RWPE1 (cell line): ENCODE measurements around the gene KCNG2.

ENCODE experiments used
- CTCF ChIA-PET: fragments of 350-600 bp; sonication (Branson Sonifier 250); formaldehyde crosslinking; extraction: SDS; loops from one replicate; lab custom pipeline; 2021; lab: Yijun Ruan, JAX
- POLR2A ChIA-PET: fragments of 400-600 bp; formaldehyde crosslinking; extraction: SDS; loops from one replicate; lab custom pipeline; 2020; ENCODE audit warnings: antibody characterized with exemption; ENCODE audit not compliant: low non-redundant PET; lab: Yijun Ruan, JAX
- DNase-seq: peaks from one replicate; pipeline ENCODE4 v3.0.0; 2012; ENCODE audit warnings: low spot score
- H3K27ac ChIP-seq: fragments of 450-650 bp; 2 replicates; pipeline ENCODE4 v1.5.1; 2017
- CTCF ChIP-seq: fragments of 450-650 bp; conservative IDR thresholded peaks from 2 replicates; pipeline ENCODE4 v1.5.1; 2017; ENCODE audit warnings: low read depth, mild to moderate bottlenecking

Gene KCNG2

GRCh38 chr18:79812052-79812451 lies 14.3 kb downstream of the KCNG2 start:
- ChIA-PET POLR2A (no interaction called here), CTCF (no interaction called here)
- TF ChIP-seq CTCF, result no peak
- no peak overlapping the region for H3K27ac ChIP-seq
- DNase-seq, result no peak

- POLR2A ChIA-PET, result no interaction called here
- H3K27ac ChIP-seq, result no peak overlapping the region
- CTCF ChIA-PET, result no interaction called here
- no peak for DNase-seq
- no peak for TF ChIP-seq CTCF
Observed at GRCh38 chr18:79814373-79814772, 16.6 kb downstream of the KCNG2 start.

GRCh38 chr18:79815657-79816056 lies 17.9 kb downstream of the KCNG2 start:
- POLR2A ChIA-PET, result no interaction called here

GRCh38 chr18:79816092-79816491 lies 18.4 kb downstream of the KCNG2 start:
- DNase-seq, result no peak
- TF ChIP-seq CTCF, result no peak
- CTCF ChIA-PET, result no interaction called here
- no peak overlapping the region for H3K27ac ChIP-seq
- POLR2A ChIA-PET, result no interaction called here

More at GRCh38 chr18:79815657-79816056, 17.9 kb downstream of the KCNG2 start:
- DNase-seq, result no peak
- no peak for TF ChIP-seq CTCF
- no peak overlapping the region for H3K27ac ChIP-seq
- CTCF ChIA-PET, result no interaction called here

- CTCF ChIA-PET, result no interaction called here
- no peak overlapping the region for H3K27ac ChIP-seq
- POLR2A ChIA-PET, result no interaction called here
- no peak for DNase-seq
- no peak for TF ChIP-seq CTCF
Observed at GRCh38 chr18:79816981-79817606, 19.4 kb downstream of the KCNG2 start.

- TF ChIP-seq CTCF, result no peak
- ChIA-PET POLR2A (interaction anchor here (0.6 kb wide), 1 partner anchor 106 kb away, joined by 5 read pairs; no protein-coding TSS in a partner anchor), CTCF (no interaction called here)
- no peak for DNase-seq
- no peak overlapping the region for H3K27ac ChIP-seq
Observed at GRCh38 chr18:79817607-79817998, 19.9 kb downstream of the KCNG2 start.
